ENCODE measurements around the gene POLR1D.

POLR1D gene

GRCh38 chr13:27599845-27600553 is 21.7 kb upstream of the POLR1D start:
- no peak for FAIRE-seq
- no peak for TF ChIP-seq CTCF (IDR thresholded peaks at IDR 0.05; ENCODE audit: insufficient read depth, missing control alignments)
- DNase-seq (ENCODE audit: insufficient read length, low spot score): no peak

DNA sequence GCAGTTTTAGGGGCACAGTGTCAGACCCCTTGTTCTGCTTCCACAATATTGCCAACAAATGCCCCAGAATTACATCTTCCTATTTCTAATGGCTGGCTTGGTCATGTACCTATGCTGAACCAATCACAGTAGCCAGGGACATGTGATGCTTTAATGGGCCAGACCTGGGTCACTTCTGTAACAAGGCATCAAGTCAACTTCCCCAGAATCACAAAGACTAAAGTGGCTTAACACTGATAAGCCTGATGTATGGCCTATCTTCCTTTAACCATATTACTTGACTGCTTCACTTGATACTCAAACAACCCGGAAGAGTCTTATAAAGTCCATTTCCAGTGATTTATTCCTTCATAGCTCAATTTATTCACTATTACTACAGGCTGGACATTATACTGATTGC is 21.0 kb upstream of the POLR1D start:
- FAIRE-seq: no peak
- TF ChIP-seq CTCF (IDR thresholded peaks at IDR 0.05; ENCODE audit: insufficient read depth, missing control alignments): no peak
- DNase-seq (ENCODE audit: insufficient read length, low spot score): no peak

- no peak for FAIRE-seq
- TF ChIP-seq CTCF (IDR thresholded peaks at IDR 0.05; ENCODE audit: insufficient read depth, missing control alignments): no peak
- no peak for DNase-seq (ENCODE audit: insufficient read length, low spot score)
Observed at GRCh38 chr13:27601208-27601607, 20.5 kb upstream of the POLR1D start.

GRCh38 chr13:27601803-27602202 is 19.9 kb upstream of the POLR1D start:
- DNase-seq (ENCODE audit: insufficient read length, low spot score): no peak
- no peak for TF ChIP-seq CTCF (IDR thresholded peaks at IDR 0.05; ENCODE audit: insufficient read depth, missing control alignments)
- FAIRE-seq: no peak

- no peak for TF ChIP-seq CTCF (IDR thresholded peaks at IDR 0.05; ENCODE audit: insufficient read depth, missing control alignments)
- DNase-seq (ENCODE audit: insufficient read length, low spot score): no peak
- no peak for FAIRE-seq
Observed at GRCh38 chr13:27605099-27605498, 16.6 kb upstream of the POLR1D start.

- DNase-seq (ENCODE audit: insufficient read length, low spot score): no peak
- no peak for TF ChIP-seq CTCF (IDR thresholded peaks at IDR 0.05; ENCODE audit: insufficient read depth, missing control alignments)
- FAIRE-seq: no peak
Observed at GRCh38 chr13:27605610-27606200, 16.0 kb upstream of the POLR1D start.

DNA sequence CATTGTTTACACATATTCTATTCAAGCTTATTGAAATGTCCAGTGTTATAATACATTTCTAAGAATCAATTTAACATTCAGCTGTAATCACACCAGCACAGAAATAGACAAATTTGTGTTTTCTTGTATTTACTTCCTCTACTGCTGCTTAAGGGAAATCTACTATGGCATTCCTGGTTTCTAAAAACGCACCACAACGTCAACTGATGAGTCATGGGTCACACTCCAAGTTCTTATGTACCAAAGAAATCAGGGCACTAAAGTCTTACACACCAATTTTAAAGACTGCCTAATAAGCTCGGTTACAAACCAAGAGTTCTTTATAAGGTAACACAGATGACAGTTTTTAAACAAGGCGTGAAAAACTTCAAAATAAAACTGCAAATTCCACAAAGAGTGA is 14.6 kb upstream of the POLR1D start:
- no peak for DNase-seq (ENCODE audit: insufficient read length, low spot score)
- no peak for TF ChIP-seq CTCF (IDR thresholded peaks at IDR 0.05; ENCODE audit: insufficient read depth, missing control alignments)
- no peak for FAIRE-seq
